Islet of Langerhans (tissue), 1 donor: ENCODE measurements around the gene CDA.
"Not testable (repeated sequence)": the region's sequence is repeated elsewhere in the genome, so short reads cannot be mapped to it uniquely, and the experiment has no call there.

Source experiments
- FAIRE-seq: peaks from one replicate; lab custom pipeline; 2011; peaks lifted over from hg19 to GRCh38; lab: Jason Lieb, UNC

Gene CDA

DNA sequence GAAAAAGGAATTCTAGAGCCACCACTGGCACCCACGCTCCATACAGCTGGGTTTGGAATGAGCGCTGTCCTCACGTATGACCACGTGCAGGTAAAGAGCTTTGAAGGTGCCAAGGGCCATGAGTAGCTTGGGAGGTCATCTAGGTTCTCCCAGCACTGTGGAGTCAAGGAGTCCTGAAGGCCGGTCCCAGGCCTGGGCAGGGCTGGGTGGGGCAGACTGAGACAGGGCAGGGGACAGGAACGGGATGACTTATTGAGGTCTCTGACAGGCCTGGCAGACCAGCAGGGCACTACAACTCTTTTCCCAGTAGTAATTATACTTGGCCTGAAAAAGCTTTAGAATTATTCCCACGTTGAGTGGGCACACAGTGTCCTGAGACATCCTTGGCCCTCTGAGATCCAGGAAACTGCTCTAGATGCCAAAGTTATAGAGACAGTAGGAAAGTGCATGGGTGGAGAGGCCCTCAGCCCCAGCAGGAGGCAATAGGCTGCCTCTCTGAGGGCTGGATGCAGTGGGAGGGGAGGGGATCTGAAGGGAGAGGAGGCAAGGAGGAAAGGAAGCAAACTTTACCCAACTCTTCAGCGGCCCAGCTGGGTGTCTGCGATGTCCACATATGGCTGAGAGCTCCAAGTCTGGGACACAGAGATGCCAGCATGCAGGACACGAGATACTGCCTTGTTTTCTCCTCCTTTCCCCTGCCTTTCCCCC lies 1.8 kb upstream of the CDA start:
- FAIRE-seq, result no peak

DNA sequence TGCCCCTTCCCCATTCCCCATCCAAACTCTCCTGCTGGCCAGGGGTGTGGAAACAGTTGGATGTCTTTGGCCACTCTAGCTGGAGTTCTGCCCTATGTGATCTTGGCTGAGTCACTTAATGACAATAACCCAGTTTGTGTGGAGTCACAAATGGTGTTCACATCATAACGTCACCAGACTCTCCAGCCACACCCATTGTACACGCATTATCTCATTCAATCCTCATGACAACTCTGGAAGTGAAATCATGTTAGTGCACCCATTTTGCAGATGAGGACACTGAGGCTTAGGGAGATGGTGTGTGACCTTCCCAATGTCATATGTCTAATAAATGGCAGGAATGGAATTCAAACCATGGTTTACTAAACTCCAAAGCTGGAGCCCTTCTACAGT lies 1.2 kb upstream of the CDA start:
- no peak for FAIRE-seq

DNA sequence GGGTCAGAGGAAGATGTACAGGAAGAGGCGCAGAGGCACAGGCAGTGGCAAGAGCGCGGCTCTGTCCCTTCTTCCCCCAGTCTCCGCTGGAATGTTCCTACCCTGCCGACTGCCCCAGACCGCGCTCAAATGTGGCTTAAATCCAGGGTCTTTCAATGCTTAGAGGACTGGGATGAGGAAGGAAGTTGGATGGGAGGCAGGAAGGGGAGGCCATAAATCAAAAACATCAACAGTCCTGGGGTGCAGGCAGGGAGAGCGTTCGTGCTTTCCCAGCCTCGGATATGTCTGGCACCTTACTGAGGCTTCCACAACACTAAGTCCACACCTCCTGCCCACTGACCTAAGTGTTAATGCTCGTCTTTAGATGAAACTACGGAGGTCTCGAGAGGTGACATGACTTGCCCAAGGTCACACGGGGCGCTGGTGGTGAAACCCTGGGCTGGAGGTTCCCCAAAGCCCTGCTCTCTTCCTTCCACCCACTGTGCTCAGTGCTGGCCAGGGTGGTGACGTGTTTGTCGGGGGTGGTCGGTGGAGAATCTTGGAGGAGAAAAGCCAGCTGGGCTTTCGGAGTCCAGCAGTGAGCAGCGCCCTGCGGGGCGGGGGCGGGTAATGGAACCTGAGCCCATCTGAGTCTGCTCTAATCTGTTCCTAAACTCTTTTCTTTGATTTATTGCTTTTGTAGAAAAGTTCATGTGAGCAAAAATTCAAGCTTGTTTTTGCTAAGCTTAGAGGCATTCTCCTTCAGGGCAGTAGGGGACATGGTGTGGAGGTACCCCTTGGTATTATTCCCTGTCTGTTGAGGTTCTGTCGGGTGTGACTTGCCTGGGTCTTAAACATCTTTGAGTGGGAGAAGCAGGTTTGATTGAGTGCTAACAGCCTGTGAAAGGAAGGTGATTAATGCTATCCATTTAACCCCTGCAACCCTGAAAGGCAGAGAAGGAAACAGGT lies 708 bp downstream of the CDA start:
- no peak for FAIRE-seq

DNA sequence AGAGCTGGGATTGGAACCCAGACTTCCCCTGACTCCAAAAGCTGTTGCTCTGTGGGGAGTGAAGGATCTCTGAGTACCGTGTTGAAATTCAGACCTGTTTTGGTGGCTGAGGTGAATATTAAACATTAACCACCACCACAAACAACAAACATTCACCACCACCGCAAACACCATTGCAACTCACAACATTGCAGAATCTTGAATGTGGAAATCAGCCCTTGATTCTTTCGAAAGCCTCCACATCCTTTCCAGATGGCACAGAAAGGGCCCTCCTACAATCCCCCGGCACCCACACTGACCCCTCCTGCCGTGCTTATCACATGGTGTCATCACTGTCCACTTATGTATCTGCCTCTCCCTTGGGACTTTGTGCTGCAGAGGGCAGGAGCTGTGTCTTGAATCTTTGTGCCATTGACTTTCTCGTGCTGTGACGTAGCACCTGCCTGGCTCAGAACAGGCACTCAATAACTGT lies 1.4 kb downstream of the CDA start:
- FAIRE-seq, result no peak

DNA sequence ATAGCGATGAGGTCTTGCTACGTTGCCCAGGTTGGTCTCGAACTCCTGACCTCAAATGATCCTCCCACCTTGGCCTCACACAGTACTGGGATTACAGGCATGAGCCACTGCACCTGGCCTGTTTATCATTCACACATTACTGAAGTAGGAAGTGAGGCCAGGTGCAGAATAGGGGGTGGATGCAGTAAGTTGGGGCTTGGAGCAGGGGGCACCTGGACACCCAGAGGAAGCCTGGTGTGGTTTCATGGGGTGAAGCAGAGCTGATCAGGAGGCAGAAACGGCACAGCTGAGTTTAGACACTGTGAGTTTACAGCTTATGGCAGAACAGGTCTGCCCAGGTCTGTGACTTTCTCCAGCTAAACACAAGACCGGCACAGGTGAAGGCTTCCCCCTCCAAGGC lies 4.9 kb downstream of the CDA start:
- FAIRE-seq, result no peak

DNA sequence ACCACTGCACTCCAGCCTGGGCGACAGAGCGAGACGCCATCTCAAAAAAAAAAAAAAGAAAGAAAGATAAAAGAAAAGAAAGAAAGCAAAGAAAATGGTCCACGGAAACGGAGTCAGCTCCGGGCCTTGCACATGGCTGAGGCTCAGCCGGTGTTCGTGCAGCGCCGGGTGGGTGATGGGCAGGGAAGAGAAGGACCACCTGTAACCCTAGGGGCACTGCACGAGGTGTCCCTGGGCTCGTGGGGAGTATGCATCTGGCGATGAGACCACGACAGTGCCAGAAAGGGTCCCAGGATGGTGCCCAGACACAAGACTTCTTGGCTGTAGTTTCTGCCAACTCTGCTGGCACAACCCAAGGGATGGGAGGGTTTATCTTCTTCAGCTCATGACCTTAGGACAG lies 5.8 kb downstream of the CDA start:
- no peak for FAIRE-seq

DNA sequence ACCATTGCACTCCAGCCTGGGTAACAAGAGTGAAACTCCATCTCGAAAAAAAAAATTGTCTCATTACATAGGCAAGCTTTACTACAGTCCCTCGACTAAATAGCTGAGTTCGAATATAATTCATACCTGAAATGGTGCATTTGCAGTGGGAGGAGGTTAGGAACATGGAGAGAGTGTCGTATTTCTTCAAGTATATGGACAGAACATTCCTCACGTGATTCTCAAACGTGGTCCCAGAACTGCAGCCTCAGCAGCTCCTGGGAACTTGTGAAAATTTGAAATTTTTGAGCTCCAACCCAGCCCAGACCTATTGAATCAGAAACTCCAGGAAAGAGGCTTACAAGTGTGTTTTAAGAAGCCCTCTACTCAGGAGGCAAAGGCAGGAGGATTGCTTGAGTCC lies 7.2 kb downstream of the CDA start:
- no peak for FAIRE-seq

DNA sequence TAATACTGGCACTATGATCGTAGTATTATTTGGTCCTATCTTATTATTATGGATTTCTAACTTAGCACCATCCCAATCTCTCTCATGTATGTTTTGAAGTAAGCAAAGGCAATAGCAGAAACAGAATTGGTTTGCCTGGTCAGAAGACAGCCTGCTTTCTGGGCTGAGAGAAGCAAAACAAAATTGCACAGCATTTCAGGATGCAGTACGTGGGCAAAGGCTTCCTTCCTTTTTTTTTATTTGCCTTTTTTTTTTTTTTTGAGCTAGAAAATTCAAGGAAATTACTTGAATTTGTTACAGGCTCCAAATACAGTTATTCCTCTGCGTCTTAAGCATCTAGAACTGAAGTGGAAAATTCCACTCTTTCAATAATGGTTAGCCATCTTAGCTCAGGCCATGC lies 8.8 kb downstream of the CDA start:
- FAIRE-seq, result no peak

DNA sequence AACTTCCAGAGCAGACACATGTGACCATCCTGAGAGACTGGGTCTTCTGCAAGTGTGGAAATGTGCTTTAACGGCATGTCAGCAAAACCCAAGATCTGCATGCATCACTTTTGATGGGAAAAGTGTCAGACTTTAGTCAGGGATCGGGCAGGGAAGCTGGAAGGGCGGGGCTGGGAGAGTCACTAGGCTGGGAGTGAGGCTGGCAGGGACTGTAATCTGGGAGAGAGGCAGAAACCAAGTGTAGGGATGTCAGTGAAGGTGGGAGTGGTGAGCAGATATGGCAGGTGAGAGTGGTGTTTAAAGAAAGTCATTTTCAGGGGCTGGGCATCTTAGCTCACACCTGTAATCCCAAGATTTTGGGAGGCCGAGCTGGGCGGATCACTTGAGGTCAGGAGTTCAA lies 11.3 kb downstream of the CDA start:
- no peak for FAIRE-seq

DNA sequence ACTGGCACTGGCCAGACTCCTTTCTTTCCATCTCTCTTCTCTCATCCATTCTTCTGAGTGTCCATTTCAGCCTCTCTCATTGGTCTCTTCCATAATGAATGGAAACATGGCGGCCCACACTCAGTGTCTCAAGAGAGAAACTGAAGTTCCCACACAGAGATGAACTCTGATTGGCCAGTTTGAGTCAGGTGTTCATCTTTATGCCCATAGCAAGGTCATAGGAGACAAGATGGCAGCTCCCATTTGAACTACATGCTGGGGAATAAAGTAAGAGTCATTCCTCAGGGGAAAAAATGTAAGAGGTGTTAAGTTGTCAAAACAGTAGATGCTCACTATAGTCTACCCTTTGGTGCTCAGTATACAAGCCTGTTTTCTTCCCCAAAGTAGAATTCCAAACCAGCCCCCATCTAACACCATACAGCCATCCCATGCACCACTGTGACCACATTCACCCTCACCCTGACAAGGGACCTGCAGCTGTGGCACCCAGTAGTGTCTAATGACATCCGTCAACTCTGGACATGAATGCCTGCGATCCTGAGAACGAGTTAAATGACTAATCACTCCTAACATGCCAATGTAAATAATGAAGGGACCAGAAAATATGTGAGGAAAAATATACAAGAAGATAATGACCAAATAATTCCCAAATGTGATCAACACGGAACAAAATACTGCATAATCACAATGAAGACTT lies 12.4 kb downstream of the CDA start:
- FAIRE-seq, result no peak

DNA sequence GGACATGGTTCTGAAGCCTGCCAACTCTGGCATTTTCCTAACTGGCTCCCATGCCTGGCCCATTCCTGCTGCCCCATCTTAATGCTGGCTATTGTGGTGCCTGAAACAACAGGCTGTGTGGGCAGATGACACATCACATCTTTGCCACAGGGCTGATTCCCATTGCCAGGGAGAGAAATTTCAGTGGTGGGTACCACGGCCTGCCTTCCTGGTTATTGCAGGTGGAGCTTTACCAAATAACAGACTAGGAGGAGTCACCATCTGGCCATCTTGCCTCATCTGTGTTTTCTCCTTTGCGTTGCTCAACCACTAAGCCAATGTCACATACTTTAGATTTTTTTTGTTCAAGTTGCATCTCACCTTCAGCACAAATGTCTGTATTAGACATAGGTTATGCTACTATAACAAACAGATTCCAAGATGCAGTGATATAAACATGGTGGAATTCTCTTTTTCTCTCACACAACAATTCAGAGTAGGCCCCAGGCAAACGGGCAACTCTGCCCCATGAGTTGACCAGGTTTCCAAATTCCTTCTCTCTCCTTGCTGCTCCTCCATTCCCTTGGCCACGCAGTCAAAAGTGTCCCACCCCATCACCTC lies 14.1 kb downstream of the CDA start:
- FAIRE-seq, result no peak

DNA sequence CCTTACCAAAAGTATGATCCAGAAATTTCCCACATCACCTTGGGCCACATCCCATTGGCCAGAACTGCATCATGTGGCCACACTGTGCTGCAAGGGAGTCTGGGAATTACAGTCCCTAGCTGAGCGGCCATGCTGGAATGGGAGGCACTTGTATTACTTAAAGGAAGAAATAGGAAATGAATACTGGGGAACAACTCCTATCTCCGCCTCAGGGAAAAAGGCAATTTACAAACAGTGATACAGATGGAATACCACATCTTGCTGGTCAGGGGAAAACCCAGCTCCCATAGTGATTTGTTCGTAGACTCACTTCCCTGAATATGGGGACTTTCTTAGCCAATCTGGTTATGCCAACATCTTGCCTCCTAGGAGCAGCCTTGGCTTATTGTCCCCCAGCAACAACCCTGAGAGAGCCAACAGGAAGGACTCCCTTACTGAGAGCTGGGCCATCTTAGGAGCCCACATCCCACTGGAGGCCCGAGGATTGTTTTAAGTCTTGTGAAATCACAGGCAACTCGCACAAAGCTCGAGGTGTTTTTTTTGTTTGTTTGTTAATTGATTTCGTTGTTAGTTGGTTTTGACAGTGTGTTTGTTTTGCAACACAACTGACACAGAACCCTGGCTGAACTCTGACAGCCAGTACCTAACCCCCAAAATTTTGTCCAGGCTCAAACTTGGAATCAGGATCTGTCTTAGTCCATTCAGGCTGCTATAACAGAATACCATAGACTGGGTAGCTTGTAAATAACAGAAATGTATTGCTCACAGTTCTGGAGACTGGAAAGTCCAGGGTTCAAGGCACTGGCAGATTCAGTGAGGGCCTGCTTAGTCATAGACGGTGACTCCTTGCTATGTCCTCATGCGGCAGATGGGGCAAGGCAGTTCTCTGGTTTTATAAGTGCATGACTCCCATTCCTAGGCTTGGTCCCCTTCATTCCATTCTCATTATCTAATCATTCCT lies 14.9 kb downstream of the CDA start:
- FAIRE-seq, result no peak

DNA sequence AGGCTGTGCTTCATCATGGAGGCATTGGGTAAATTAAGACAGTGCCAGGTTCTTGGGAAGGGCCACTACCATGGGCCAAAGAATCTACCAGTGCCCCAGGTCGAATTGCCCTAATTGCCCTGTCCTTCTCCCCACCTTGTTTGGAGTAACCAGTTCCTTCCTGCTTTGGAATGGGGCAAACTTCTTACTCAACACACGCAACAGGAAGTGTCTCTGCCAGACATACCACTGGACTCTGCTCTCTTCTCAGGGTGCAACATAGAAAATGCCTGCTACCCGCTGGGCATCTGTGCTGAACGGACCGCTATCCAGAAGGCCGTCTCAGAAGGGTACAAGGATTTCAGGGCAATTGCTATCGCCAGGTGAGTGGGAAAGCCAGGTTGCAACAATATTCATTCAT lies 15.8 kb downstream of the CDA start:
- FAIRE-seq, result no peak

DNA sequence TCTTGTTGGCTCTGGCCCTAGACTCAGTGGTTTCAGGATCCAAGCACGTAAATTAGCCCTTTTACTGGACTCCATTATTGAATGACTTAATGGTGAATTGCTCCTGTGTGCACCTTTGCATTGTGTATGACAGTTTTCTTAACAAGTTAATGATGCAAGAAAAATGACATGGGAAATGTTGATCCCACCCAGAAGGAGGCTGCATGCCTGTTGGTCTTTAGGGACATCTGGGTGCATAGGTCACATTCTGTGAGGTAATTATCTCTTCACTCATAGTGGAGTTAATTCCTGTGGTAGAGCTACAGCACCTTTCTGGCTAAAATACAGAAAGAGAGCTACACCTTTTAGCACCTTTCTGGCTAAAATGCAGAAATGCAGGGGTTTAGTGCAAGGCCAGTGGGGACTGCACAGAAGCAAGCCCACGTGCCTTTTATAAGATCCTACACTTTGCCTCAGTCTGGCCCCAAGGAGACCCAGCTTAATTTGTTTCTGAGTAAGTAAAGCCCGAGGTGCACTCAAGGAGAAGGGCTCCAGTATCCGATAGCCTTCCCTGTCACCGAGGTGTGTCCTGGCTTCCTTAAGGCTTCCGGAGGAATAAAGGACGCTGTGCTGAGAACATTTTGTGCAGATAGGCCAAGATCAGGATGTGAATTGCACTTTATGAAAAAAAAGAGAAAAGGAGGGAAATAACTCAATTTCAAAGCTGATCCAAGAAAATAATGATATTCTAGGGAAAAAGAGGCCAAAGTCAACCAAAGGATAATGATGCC lies 18.1 kb downstream of the CDA start:
- FAIRE-seq, result not testable (repeated sequence)

DNA sequence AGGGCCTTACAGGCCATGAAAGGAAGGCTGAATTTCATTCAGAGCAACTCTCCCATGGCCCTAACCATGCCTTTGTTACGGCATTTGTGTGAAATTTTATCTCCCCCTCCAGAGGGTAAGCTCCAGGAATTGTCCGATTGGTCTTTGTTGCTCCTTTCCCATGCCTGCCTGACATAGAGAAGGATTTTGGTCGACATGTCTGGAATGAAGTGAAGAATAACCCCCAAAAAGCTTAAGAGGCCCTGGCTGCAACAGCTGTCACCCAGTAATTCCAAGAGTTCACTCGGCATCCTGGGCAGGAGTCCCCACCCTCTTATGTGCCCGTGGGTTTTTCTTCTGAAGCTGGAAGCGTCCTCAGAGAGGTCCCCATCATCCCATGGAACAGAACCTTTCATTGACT lies 20.6 kb downstream of the CDA start:
- FAIRE-seq, result no peak

DNA sequence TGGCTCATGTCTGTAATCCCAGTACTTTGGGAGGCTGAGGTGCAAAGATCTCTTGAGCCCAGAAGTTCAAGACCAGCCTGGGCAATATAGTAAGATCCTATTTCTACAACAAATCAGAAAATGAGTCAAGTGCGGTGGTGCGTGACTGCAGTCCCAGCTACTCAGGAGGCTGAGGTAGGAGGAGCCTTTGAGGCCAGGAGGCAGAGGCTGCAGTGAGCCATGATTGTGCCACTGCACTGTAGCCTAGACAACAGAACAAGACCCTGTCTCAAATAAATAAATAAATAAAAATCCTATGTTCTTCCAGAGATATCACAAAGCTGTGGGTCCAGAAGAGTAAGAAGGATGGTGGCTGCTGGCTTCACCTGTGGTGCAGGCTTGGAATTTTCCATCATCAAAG lies 22.1 kb downstream of the CDA start:
- FAIRE-seq, result no peak

DNA sequence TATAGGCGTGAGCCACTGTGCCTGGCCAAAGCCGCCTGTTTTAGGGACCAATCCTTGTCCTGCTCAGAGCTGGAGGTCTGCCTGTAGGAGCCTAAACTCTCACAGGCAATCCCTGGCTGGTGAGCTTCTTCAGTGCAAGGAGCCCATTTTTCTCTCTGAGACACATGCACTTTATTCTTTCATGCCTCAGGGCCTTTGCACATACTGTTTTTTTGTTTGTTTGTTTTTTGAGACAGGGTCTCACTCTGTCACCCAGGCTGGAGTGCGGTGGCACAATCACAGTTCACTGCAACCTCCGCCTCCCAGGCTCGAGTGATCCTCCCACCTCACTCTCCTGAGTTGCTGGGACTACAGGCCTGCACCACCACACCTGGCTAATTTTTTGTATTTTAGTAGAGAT lies 22.8 kb downstream of the CDA start:
- no peak for FAIRE-seq

DNA sequence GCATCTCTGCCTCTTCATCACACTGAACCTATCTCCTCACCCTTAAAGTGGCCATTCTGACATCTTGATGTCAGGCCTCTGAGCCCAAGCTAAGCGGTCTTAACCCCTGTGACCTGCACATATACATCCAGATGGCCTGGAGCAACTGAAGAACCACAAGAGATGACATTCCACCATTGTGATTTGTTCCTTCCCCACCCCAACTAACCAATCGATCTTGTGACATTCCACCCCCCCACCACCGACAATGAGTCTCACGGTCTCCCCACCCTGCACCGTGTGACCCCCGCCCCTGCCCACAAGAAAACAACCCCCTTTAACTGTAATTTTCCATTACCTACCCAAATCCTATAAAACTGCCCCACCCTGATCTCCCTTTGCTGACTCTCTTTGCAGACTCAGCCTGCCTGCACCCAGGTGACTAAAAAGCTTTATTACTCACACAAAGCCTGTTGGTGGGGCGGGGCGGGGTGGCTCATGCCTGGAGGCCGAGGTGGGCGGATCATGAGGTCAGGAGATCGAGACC lies 23.4 kb downstream of the CDA start:
- FAIRE-seq, result no peak

DNA sequence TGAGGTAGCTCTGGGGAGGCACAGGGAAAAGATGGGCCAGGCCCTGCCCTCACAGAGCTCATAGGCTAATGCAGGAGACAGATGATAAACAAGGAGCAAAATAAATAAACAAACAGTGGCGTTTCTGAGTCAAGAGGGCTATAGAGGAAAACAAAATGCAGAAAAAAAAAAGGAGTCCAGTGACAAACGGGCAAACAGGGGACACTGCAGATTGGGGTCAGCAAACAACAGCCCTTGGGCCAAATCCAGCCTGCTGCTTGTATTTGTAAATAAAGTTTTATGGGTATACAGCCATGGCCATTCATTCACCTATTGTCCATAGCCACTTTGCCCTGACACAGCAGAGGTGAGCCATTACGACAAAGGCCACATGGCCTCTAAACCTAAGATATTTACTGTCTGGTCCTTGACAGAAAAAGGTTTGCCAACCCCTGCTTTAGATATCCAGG lies 25.3 kb downstream of the CDA start:
- no peak for FAIRE-seq
